SK-N-MC (cell line): ENCODE results near the gene HAP1.

ENCODE experiments used
- DNase-seq: peaks from one replicate; pipeline ENCODE4 v3.0.0-alpha.2; 2011; ENCODE audit warnings: low read depth, low spot score
- H3K27ac ChIP-seq: fragments of 200-600 bp; sonication (generic); 2 replicates; pipeline ENCODE4 v1.5.1; 2016; ENCODE audit warnings: mixed run types
- H3K36me3 ChIP-seq: fragments of 200-600 bp; sonication (generic); 2 replicates; pipeline ENCODE4 v1.6.1; 2017; ENCODE audit warnings: antibody characterized with exemption, low read length, mixed read lengths; ENCODE audit not compliant: insufficient read depth
- H3K4me3 ChIP-seq: fragments of 200-600 bp; sonication (generic); 2 replicates; pipeline ENCODE4 v1.5.1; 2016
- H3K9ac ChIP-seq: fragments of 200-600 bp; sonication (generic); 2 replicates; pipeline ENCODE4 v1.8.0; 2017; ENCODE audit warnings: mixed run types, mixed read lengths; ENCODE audit not compliant: insufficient read length
- H3K9me3 ChIP-seq: fragments of 200-600 bp; sonication (generic); 2 replicates; pipeline ENCODE4 v1.6.1; 2017; ENCODE audit warnings: low read depth, mild to moderate bottlenecking, antibody characterized with exemption, low read length, moderate library complexity, mixed read lengths
- EZH2 ChIP-seq: fragments of 200-600 bp; sonication (generic); IDR thresholded peaks from one replicate; pipeline ENCODE4 v1.6.1; 2017; ENCODE audit warnings: antibody characterized with exemption
- FOXP2 ChIP-seq: optimal IDR thresholded peaks from 2 replicates; pipeline ENCODE3; 2011; ENCODE audit warnings: mild to moderate bottlenecking, moderate library complexity; ENCODE audit not compliant: insufficient read depth; ENCODE audit errors: extremely low read length, control extremely low read depth
- POLR2AphosphoS5 ChIP-seq: IDR thresholded peaks from 2 replicates; pipeline ENCODE4 v1.6.1; 2012; ENCODE audit warnings: mild to moderate bottlenecking, low read depth, low read length, borderline replicate concordance

The HAP1 gene

GRCh38 chr17:41768682-41769288 is 34.3 kb upstream of the HAP1 start:
- H3K4me3 ChIP-seq = no peak overlapping the region
- no peaks in the 10 kb centered on the region for H3K9me3 ChIP-seq
- H3K9ac ChIP-seq = no peak overlapping the region
- no peak for TF ChIP-seq EZH2
- TF ChIP-seq POLR2AphosphoS5 = no peak
- no peak for TF ChIP-seq FOXP2
- H3K36me3 ChIP-seq = peaks cover 34% of the 10 kb centered on the region; the same call in 1 of the 2 replicates
- DNase-seq = no peak
- H3K27ac ChIP-seq = no peak overlapping the region

- H3K4me3 ChIP-seq = no peak overlapping the region
- TF ChIP-seq EZH2 (no peak), FOXP2 (no peak), POLR2AphosphoS5 (no peak)
- no peaks in the 10 kb centered on the region for H3K9me3 ChIP-seq
- H3K36me3 ChIP-seq = peaks cover 46% of the 10 kb centered on the region; the same call in 1 of the 2 replicates
- no peak overlapping the region for H3K27ac ChIP-seq
- H3K9ac ChIP-seq = no peak overlapping the region
- DNase-seq = no peak
Observed at GRCh38 chr17:41767324-41768042, 33.0 kb upstream of the HAP1 start.

DNA sequence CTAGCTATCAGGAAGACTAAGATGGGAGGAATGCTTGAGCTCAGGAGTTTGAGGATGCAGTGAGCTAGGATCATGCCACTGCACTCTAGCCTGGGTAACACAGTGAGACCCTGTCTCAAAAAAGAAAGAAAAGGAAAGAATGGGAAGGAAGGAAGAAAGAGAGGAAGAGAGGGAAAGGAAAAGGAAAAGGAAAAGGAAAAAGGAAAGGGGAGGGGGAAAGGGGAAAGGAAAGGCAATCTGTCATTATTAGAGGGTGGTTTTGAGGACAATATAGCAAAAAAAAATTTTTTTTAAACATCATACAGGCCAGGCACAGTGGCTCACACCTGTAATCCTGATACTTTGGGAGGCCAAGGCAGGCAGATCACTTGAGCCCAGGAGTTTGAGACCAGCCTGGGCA is 31.7 kb upstream of the HAP1 start:
- Histone ChIP-seq H3K4me3 (no peak overlapping the region), H3K9me3 (no peaks in the 10 kb centered on the region), H3K9ac (no peak overlapping the region), H3K36me3 (peaks cover 54% of the 10 kb centered on the region; the same call in 1 of the 2 replicates), H3K27ac (no peak overlapping the region)
- TF ChIP-seq POLR2AphosphoS5 = no peak
- TF ChIP-seq EZH2 = no peak
- no peak for TF ChIP-seq FOXP2
- no peak for DNase-seq

DNA sequence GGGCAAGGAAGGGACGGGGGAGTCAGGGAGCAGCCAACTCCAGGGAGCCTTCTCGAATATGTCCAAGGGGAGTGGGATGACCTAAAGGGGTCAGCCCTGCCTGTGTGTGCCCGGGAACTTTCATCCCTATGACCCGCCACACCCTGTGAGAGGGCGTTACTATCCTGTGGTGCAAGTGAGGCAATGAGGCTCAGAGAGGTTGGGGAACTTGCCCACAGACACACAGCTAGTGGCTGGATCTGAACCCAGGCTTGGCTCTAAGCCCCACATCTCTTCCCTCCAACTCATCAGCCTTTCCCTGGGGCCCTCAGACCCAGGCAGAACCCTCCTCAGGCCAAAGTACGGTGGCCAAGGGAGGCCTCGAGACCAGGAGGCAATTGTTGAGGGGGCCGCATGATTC is 28.9 kb upstream of the HAP1 start:
- H3K9me3 ChIP-seq = no peaks in the 10 kb centered on the region
- H3K9ac ChIP-seq = no peak overlapping the region
- H3K4me3 ChIP-seq = no peak overlapping the region
- no peak for TF ChIP-seq FOXP2
- no peak for TF ChIP-seq POLR2AphosphoS5
- TF ChIP-seq EZH2 = no peak
- peaks cover 51% of the 10 kb centered on the region; the same call in 1 of the 2 replicates for H3K36me3 ChIP-seq
- no peak for DNase-seq
- H3K27ac ChIP-seq = no peak overlapping the region

GRCh38 chr17:41762841-41763240 is 28.4 kb upstream of the HAP1 start:
- no peak overlapping the region for H3K4me3 ChIP-seq
- peaks cover 55% of the 10 kb centered on the region for H3K36me3 ChIP-seq
- DNase-seq = no peak
- no peak overlapping the region for H3K9ac ChIP-seq
- TF ChIP-seq POLR2AphosphoS5 (no peak), EZH2 (no peak), FOXP2 (no peak)
- no peak overlapping the region for H3K27ac ChIP-seq
- H3K9me3 ChIP-seq = no peaks in the 10 kb centered on the region

DNA sequence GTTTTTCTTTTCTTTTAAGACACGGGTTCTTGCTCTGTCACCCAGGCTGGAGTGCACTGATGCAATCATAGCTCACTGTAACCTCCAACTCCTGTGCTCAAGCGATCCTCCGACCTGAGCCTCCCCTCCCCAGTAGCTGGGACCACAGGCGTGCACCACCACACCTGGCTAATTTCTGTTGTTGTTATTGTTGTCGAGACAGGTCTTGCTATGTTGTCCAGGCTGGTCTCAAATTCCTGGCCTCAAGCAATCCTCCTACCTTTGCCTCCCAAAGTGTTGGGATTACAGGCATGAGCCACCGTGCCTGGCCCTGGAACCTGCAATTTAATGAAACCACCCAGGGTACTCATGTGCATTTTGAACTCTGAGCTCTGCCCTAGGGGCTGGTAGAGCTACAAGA is 27.9 kb upstream of the HAP1 start:
- no peak for TF ChIP-seq POLR2AphosphoS5
- TF ChIP-seq FOXP2 = no peak
- TF ChIP-seq EZH2 = no peak
- no peak overlapping the region for H3K4me3 ChIP-seq
- H3K36me3 ChIP-seq = peaks cover 57% of the 10 kb centered on the region
- H3K9me3 ChIP-seq = no peaks in the 10 kb centered on the region
- H3K27ac ChIP-seq = no peak overlapping the region
- DNase-seq = no peak
- no peak overlapping the region for H3K9ac ChIP-seq

GRCh38 chr17:41760878-41761277 is 26.4 kb upstream of the HAP1 start:
- H3K9ac ChIP-seq = no peak overlapping the region
- no peak for TF ChIP-seq POLR2AphosphoS5
- TF ChIP-seq EZH2 = no peak
- no peak for TF ChIP-seq FOXP2
- H3K9me3 ChIP-seq = no peaks in the 10 kb centered on the region
- no peak overlapping the region for H3K27ac ChIP-seq
- DNase-seq = no peak
- H3K36me3 ChIP-seq = peaks cover 64% of the 10 kb centered on the region
- H3K4me3 ChIP-seq = no peak overlapping the region

GRCh38 chr17:41758601-41759000 is 24.2 kb upstream of the HAP1 start:
- no peak for DNase-seq
- TF ChIP-seq POLR2AphosphoS5 (no peak), FOXP2 (no peak), EZH2 (no peak)
- Histone ChIP-seq H3K9ac (no peak overlapping the region), H3K4me3 (no peak overlapping the region), H3K36me3 (peaks cover 56% of the 10 kb centered on the region), H3K27ac (no peak overlapping the region), H3K9me3 (no peaks in the 10 kb centered on the region)

GRCh38 chr17:41754066-41754465 is 19.6 kb upstream of the HAP1 start:
- Histone ChIP-seq H3K4me3 (no peak overlapping the region), H3K9ac (no peak overlapping the region), H3K36me3 (peaks cover 28% of the 10 kb centered on the region), H3K9me3 (no peaks in the 10 kb centered on the region), H3K27ac (no peak overlapping the region)
- no peak for DNase-seq
- TF ChIP-seq EZH2 (no peak), POLR2AphosphoS5 (no peak), FOXP2 (no peak)
